Astrocyte (in vitro differentiated cells and primary cell): ENCODE measurements around the gene ANKS3.

Experiments
- CTCF ChIP-seq: IDR thresholded peaks from 2 replicates; pipeline ENCODE4 v1.5.1; 2011; ENCODE audit warnings: low read depth, mild to moderate bottlenecking, inconsistent platforms, low read length, moderate library complexity; ENCODE audit not compliant: insufficient read depth
- EZH2 ChIP-seq: IDR thresholded peaks from 2 replicates; pipeline ENCODE4 v1.6.1; 2012; ENCODE audit warnings: mild to moderate bottlenecking, low read length, inconsistent platforms; ENCODE audit not compliant: insufficient read depth

DNA sequence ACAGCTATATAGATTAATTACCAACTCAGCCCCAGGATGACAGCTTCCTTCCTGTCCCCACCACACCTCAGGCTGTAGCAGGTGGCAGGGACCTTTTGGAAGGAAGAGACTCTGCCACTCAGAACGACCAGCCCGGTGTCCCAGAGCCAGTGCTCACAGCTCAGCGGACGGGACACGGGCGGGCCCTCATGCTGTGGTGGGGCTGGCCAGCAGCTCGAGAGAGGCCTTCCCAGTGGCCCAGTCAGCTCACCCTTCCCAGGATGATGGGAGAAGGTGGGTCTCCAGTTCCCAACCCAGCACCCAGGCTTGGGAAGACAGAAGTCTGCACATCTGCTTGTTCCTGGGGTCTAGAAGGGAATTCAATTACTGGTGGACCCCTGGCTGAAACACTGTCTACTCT, 30.2 kb downstream of the ANKS3 start:
- TF ChIP-seq CTCF (no peak), EZH2 (no peak)
